Daoy (cell line): ENCODE measurements around the gene CCNDBP1. TPM values are rescaled to one million over a fixed set of nuclear protein-coding genes. Genes with fewer than 3 reads are reported as not detected.

Experiments
- DNase-seq: peaks from one replicate; pipeline ENCODE4 v3.0.0-alpha.2; 2015; ENCODE audit warnings: low read depth
- total RNA-seq: library from RNA; depleted of rRNA; stranded (reverse); fragments of >200 nt; shearing (Covaris generic); gene quantifications from 2 replicates; pipeline ENCODE4 v1.2.3, GENCODE V29; 2014; rRNA removed

CCNDBP1 gene
- total RNA-seq, 1 experiment from 2014 or later: 38.5 TPM

- DNase-seq: no peak
Observed at GRCh38 chr15:43244092-43244491, 58.9 kb downstream of the CCNDBP1 start.

- DNase-seq: no peak
Observed at GRCh38 chr15:43246261-43246774, 61.1 kb downstream of the CCNDBP1 start.

Other genes with a start within 250 kb of the CCNDBP1 start
- 24.3 and 24.5 TPM in 2 replicates for gene UBR1, start 79.4 kb upstream of the CCNDBP1 start, total RNA-seq
- 10.1 and 18.6 TPM in 2 replicates for gene TMEM62, start 51.8 kb upstream of the CCNDBP1 start, total RNA-seq
- gene EPB42, start 35.6 kb downstream of the CCNDBP1 start, total RNA-seq: not detected in 2 replicates
- 0.51 TPM in 1 of 2 replicates, not detected in the other for gene TGM5, start 81.5 kb downstream of the CCNDBP1 start, total RNA-seq
- gene TGM7, start 116.9 kb downstream of the CCNDBP1 start, total RNA-seq: not detected in 2 replicates
- 7.2 and 11.8 TPM in 2 replicates for gene LCMT2, start 145.2 kb downstream of the CCNDBP1 start, total RNA-seq
- 20.1 and 25.3 TPM in 2 replicates for gene ZSCAN29, start 185.6 kb downstream of the CCNDBP1 start, total RNA-seq
- gene TUBGCP4, start 185.7 kb downstream of the CCNDBP1 start, total RNA-seq: 12.7 and 13.2 TPM in 2 replicates